ENCODE measurements around the gene KDM2B.

Gene KDM2B

DNA sequence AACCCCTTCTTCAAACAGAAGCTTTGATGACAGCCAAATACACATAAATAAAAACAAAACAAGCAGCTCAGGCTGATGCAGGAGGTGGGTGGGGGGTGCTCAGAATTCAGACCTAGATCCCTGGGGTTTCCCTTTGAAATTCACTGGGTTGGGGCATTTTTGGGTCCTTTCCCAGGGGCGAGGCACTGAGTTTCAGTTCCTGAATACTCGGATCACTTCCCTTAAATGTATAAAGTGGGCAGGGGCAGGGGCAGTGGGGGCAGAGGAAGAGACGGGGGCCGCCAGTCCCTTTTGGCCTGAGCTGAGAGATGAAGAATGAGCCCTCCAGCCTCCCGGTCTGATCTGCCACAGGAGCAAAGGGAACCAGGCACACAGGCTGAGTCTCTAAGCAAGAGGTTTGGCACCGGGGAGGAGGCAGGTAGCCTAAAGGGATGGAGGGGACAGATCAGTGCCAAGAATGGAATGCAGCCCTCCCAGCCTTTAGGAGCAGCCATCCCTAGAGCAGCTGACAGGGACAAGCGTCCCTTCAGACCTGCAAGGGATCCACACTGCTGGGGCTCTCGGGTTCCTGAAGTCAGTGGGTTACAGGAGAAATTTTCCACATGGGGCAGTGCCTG, 20.3 kb downstream of the KDM2B start:
- no peak for DNase-seq

DNA sequence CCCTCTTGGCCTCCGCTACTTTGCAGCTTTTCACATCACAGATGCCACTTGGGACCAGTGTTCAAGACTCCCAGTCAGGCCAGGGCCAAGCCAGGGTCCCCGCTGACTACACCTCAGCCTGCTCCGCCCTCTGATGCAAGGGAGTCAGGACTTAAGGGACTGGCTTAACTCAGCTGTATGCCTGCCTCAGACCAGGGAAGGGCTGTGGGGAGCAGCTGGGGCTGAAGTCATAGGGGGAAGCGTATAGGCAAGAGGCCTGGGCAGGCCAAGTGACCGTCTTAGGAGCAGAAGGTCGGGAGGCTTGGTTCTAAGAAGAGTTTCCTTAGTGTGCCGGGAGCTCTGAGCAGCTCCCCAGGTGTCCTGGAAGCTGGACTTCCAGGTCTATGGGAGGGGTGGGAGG, 21.9 kb downstream of the KDM2B start:
- no peak for DNase-seq

DNA sequence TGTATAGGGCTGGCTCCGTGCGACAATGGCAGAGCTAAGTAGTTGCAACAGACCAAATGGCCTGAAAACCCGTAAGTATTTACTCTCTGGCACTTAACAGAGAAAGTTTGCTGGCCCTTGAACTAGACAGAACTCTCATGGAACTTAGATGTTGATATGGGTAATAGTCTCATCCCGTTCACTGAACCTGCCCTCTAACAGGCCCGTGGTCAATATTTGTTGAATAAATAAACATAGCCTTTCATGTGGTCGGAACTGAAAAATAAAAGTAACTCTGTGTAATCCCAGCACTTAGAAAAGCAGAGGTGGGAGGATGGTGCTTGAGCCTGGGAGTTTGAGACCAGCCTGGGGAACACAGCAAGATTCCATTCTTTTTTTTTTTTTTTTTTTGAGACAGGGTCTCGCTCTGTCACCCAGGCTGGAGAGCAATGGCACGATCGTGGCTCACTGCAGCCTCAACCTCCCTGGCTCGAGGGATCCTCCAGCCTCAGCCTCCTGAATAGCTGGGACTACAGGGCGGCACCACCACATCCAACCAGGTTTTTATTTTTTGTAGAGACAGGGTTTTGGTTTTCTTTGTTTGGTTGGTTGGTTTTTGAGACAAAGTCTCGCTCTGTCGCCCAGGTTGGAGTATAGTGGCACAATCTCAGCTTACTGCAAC, 29.7 kb downstream of the KDM2B start:
- no peak for DNase-seq

DNA sequence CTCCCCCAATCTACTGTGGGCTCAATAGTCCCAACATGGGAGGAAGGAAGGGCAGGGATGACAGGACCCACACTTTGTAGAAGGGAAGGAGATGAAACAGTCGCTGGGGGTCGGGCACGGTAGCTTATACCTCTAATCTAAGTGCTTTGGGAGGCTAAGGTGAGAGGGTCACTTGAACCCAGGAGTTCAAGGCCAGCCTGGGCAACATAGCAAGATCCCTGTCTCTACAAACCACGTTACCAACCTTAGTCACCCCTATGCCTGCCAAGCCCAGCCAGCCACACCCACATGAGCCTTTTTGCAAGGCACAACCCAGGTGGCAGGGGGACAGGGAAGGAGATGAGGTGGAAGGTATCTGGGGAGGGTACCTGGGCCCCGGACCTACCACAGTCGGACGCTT, 31.7 kb downstream of the KDM2B start:
- no peak for DNase-seq

DNA sequence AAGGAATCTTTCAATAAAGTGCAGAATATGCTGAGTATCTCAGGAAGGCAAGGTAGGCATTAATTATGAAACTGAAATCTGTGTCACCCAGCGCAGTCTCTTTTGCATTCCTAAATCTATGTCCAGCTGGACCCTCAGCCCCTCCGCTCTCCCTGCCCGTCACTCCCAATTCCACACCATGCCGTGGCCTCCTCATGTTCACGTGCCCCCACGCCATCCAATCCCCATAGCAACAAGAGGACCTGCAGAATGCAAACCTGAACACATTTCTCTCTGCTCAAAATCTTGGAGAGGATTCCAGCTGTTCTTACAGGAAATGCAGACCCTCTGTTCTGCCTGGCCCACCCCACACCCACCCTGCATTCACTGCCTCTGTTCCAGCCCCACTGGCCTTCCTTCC, 35.3 kb downstream of the KDM2B start:
- no peak for DNase-seq

DNA sequence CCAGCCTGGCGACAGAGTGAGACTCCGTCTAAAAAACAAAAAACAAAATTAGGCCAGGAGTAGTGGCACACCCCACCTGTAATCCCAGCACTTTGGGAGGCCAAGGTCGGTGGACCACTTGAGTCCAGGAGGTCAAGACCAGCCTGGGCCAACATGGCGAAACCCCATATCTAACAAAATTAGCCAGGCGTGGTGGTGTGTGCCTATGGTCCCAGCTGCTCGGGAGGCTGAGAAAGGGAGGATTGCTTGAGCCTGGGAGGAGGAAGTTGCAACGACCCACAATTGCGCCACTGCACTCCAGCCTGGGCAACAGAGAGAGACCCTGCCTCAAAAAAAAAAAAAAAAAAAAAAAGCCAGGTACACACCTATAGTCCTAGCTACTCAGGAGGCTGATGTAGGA, 37.0 kb downstream of the KDM2B start:
- DNase-seq: no peak

DNA sequence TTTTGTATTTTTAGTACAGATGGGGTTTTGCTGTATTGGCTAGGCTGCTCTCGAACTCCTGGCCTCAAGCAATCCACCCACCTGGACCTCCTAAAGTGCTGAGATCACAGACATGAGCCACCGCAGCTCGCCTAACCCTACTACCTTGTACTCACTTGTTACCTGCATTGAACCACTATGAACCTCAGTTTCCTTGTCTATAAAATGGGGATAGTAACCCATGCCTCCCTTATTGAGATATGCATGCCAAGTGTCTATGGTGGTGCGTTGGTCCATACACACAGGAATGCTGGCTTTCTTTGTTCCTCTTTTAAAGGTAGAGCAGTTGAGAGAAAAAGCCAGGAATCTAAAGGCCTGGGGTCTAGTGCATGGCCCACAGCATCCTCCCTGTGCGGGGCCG, 40.9 kb downstream of the KDM2B start:
- no peak for DNase-seq

DNA sequence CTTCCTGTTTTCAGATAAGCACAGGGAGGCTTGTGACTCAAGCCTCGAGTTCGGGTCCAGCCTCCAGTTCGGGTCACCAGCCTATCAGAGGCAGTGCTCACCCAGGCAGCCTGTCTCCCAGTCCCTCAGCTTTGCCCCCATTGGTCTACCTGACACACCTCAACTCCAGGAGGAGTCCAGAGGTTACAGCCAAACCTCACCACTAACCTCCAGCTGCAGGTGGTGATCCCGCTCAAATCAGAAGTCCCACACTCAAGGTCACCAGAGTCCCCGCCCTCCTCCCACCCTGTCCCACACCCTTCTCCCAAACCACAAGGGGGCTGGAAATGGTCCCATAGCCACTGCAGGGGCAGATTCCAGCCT, 42.1 kb downstream of the KDM2B start:
- no peak for DNase-seq

DNA sequence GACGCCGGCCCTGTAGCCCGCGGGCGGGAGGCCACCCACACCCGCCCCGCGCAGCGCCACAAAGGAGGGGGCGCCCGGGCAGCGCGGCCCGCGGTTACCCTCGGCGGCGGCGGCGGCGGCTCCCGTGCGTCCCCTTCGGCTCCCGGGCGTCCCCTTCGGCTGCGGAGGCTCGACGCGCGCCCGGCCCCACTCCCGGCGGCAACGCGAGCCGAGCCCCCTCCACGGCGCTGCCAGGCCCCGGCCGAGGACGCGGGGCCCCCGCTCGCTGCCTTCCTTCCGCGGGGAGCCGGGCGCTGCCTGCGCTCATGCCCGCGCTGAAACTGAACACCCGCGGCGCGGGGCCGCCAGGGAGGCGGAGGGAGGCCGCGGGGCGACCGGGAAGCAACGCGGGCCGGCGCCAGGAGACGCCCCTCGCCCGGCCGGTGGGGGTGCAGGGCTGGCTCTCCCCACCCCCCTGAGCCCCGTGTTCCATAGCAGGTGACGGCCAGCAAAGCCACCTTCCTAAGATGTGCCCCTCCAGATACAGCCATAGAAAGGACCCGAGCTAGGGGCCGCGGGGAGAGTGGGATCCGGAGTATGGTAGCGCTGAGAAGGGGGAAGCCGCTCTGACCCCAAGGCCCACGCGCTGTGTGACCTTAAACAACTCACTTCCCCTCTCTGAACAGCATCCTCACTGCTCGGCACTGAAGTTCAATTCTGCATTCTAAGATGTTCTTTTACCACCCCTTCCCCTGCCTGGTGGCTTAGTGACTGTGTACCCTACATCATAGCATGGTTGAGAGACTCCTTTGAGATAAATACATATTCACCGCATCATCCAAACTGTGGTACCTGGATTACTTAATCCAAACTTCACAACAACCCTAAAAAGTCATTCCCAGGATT, 42.8 kb downstream of the KDM2B start:
- DNase-seq: peak; percentile 71

DNA sequence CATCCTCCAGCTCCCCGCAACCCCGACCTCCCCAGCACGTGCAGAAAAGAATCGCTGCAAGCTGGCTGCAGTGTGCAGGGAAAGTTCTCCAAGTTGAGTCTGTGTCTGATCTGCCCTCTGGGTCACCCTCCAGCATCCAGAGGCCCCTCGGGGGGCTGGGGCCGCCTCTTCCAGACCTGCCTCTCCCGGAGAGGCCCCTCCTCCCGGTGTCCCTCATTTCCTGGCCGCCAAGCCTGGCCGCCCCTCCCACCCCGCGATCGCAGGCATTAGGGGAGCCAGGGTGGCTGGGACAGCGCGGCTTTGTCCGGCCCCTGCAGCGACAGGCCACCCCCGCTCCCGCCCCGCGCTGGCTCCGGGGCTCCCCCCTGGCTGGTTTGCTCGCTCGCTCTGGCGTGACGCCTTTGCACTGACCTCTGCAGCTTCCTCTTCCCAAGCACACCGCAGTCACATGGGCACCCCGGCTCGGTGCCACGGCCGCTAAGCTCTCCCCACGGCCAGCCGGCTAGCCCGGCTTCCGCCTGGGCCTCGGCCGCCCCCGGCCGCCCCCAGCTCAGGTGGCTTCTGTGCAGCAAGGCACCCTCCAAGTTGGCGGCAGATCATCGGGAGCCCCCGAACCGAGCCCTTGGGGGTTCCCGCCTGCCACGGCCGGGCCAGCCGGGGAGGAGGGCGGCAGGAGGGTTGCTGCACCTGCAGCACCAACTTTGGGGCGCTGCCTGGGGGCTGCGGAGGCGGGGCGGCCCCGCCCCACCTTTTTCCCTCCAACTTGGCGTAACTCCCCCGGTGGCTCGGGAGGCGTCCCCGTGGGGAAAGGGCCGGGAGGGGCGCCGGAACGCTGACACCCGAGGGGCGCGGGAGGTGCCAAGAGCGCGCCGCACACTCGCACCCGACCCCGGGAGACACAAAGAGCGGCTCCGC, 43.7 kb downstream of the KDM2B start:
- peak; percentile 84 for DNase-seq

DNA sequence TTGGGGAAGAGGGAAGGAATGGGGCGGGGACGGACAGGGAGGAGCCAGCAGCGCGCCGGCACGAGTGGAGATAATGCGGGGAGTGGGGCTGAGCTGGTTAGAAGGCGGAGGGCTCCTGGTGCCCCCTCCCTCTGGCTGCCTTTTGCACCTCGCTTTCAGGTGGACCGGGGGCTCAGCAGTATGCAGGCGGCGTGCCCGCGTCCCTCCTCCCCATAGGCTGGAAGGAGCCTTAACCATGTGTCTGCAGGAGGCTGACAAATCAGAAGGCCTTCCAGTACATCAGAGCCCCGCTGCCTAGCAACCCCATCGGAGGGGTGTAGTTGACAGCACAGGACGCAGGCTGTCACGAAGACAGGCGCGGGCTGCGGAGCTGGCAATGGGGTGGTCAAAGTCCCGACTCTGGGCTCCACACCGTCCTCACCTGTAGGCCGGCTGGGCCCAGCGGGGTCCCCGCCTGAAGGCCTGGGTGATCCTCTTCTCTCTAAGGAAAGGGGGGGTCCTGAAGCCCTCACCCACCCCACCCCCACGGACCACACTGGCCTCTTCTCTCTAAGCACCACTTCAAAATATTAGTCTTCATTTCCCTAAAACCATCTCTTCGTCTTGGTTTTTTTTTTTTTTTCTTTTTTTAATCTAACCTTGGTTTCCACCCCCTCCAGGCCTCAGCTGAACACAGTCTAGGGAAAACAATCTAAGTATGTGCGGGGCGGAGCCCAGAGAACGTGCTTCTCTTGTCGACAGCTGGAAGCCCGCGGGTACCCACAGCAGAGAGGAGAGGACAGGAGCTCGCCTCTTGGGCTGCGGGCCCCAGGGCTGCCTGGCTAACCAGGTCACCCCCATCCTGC, 44.5 kb downstream of the KDM2B start:
- peak; percentile 84 for DNase-seq

DNA sequence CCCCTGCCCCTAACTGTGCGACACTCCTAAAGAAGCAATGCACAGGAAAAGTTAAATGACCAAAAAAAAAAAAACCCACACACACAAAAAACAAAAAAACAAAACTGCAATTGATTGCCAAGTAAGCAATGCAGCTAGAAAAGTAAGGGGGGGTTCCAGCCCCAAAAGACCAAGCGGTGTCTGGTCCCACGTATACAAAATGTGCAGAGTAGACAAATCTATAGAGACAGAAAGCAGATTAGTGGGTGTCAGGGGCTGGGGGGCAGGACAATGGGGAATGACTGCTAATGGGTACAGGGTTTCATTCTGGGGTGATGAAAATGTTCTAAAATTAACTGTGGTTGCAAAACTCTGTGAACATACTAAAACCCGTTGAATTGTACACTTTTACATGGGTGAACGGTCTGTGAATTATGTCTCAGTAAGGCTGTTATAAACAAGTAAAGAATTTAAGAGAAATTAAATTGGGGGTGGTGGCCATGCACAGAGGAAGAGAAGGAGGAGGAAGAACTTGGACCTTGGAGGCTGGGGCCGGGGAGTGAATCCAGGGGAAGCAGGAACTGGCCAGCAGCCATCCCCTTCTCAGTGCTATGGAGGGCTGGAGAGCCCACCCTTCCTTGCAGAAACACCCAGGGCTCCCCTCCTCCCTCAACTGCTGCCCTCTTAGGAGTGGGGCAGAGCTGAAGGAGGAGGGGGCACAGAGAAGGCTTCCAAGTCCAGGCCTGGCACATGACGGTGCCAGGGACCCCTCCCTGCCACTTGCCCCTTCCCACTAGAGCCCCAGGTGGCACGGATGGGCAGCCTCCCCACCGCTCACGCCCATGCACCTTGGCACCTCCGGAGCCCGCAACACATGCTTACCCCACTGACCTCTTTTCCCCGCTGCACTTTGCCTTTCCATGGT, 45.4 kb downstream of the KDM2B start:
- no peak for DNase-seq

DNA sequence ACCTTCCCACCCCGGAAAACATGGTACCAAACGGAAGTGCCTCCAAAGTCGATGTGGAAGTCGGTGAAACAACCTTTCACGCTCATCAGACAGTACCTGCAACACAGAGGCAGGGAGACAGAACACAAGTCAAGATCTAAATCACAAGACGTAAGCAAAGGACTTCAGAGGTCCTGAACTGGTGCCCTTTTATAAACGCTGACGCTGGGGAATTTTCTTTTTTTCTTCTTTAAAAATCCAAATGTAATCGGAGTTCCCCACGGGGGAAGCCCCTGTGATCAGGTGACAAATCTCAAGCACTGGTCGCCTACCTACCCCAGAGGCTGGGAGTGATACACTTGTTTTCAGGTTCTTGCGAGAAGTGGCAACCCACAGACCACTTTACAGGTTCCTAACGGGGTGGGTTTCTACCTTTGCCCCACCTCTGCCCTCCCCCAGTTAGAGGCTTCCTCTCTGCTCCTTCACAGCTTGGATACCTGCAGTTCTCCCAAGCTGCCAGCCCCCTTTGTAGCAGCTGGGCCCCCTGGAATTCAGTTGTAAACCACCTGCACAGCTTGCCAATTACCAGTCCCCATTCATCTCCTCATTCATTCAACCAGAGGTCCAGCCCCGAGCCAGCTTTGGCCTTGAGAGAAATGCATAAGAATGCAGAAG, 46.2 kb downstream of the KDM2B start:
- DNase-seq: peak; percentile 79

DNA sequence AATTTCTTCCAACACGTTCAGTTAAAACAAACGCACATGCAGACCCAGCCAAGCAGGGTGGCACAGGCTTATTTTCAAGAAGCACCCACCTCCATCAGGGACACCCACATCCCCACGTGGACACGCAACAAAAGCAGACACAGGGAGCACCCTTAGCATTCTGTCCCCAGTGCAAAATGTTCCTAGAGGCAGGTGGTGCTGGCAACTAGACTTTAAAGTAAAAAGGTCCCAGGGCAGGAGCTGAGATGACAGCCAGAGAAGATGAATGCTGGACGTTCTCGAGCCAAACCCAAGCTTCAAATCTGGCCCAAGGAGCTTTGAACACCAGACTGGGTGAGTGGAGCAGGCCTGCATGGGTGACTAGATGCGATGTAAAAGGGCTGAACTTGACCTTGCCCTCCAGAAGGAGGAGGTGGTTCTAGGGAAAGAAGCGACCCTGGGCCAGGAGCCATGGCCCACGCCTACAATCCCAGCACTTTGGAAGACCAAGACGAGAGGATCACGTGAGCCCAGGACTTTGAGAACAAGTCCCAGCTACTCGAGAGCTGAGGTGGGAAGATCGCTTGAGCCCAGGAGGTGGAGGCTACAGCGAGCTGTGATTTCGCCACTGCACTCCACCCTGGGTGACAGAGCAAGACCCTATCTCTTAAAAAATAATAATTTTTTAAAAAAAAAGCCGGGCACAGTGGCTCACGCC, 47.3 kb downstream of the KDM2B start:
- no peak for DNase-seq

DNA sequence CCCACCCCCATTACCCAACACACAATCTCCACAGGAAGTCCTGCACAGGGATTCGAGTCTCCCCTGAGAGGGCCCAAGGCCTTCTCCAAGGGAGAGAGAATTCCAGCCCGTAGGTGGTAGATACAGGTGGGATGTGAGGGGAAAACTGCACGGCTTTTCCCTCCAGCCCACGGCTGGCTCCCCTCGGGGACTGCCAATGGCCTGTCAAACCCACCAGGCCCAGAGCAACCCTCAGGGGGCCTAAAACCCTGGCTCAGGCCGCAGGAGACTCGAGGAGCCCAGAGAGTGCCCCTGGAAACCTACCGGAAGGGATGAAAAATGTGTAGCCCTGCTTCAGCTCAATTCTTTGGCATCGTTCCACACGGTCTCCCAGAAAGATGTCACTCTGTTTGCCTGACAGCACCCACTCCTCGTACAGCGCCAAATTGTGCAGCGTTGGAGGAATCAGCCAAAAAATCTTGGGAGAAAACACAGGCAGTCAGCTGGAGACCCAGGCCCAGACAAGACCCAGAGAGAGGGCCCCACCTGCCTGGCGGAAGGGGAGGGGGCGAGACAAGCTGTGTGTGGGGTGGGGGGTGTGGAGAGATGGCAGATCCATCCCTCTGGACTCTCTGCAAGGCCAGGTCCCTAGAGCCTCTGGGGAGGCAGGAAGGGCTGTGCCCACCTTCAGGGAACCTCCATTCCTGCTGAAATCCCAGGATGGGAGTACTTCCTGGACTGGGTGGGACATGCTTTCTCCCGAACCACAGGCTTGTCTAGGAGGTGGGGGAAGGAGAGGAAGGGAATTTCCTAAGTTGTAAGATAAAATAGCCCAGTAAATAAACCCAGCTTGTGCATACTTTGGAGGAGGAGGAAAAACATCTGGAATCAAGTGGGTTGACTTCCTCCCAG, 48.1 kb downstream of the KDM2B start:
- DNase-seq: no peak

DNA sequence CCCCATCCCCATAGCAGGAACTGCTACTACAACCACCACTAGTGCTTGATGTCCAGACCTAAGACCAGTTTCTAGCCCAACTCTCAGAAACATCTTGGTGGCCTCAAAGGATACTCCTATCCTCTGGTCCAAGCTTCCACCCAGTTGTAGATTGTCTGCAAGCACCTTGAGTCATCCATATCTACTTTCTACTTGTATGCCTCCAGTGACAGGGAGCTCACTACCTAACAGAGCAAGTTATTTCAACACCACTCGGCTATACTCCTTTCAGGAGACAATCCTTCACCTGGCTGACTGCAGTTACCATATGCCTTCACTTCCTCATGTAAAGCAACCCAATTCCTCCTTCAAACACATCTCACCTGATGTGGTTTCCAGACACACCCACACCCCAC, 49.5 kb downstream of the KDM2B start:
- DNase-seq: no peak

DNA sequence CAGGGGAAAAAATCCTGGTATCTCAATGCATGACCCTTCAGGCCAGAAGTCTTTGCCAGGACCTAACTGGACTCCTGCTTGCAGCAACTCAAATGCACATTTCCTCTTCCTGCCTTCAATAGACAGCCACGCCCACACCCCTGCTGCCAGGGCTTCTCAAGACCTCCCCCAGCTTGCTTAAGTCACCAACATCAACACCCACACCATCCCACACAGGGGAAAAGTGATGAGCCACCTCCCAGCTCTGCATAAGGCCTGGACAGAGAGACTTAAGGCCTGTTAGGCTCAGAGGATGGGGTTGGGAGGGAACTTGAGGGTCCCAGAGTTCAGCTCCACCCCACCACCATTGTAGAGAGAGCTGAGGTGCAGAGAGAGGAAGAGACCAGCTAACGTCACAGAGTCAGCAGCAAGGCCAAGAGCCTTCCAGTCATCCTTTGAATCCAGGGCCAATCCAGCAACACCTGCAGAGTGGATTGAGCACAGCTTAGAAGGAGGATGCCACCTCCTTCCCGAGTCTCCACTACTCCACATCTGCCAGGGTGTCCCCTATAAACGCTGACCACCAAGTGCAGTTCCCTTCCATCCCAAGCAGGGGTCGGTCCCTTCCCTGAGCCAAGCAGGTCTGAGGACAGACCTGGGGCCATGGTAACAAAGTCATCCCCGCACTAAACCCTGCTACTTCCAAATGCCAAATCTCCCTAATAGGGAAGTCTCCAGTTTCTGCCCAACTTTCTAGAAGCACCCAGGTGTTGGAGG, 50.0 kb downstream of the KDM2B start:
- DNase-seq: peak; percentile 83

DNA sequence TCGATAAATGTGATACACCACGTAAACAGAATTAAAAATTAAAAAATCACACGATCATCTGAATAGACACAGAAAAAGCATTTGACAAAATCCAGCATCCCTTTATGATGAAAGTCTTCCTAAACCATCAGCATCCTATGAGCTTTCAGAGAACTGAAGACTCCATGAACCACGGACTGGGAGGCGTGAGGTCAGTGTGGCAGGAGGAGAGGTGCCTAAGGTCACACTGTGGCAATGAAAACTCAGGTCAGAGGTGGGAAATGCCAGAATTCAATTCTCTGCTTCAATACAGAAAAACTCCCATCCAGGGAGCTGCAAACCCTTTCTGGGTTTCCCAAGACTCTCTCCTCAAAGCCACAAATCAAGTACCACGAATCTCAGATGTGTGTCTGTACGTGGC, 51.6 kb downstream of the KDM2B start:
- no peak for DNase-seq

Measured in activated CD8-positive, alpha-beta memory T cell treated with anti-CD3 and anti-CD28 coated beads for 24 hours (primary cell).